H9 (cell line): Measurements from ENCODE around the gene SBNO1. TPM values are rescaled to one million over a fixed set of nuclear protein-coding genes. Genes with fewer than 3 reads are reported as not detected.

Source experiments
- DNase-seq: peaks from one replicate; pipeline ENCODE4 v3.0.0-alpha.2; 2017
- H2AFZ ChIP-seq: one replicate; pipeline ENCODE4 v1.6.1; 2013; ENCODE audit warnings: mild to moderate bottlenecking, low read length, control low read depth, moderate library complexity
- H2AK5ac ChIP-seq: 2 replicates; pipeline ENCODE4 v1.6.1; 2013; ENCODE audit warnings: low read length, control low read depth, mixed read lengths; ENCODE audit not compliant: insufficient read length
- H2BK120ac ChIP-seq: one replicate; pipeline ENCODE4 v1.6.1; 2013; ENCODE audit warnings: low read depth, mild to moderate bottlenecking, low read length, control low read depth, inconsistent platforms; ENCODE audit not compliant: poor library complexity, severe bottlenecking
- H2BK12ac ChIP-seq: 2 replicates; pipeline ENCODE4 v1.6.1; 2013; ENCODE audit warnings: low read length, control low read depth, mixed read lengths, low read depth; ENCODE audit not compliant: insufficient read length
- H2BK15ac ChIP-seq: 2 replicates; pipeline ENCODE4 v1.6.1; 2013; ENCODE audit warnings: low read depth, low read length, control low read depth
- H2BK20ac ChIP-seq: one replicate; pipeline ENCODE4 v1.6.1; 2013; ENCODE audit warnings: low read depth, mild to moderate bottlenecking, low read length, control low read depth, inconsistent platforms; ENCODE audit not compliant: poor library complexity, severe bottlenecking
- H2BK5ac ChIP-seq: 2 replicates; pipeline ENCODE4 v1.6.1; 2013; ENCODE audit warnings: low read length, control low read depth, mixed read lengths; ENCODE audit not compliant: insufficient read length
- H3K14ac ChIP-seq: 2 replicates; pipeline ENCODE4 v1.6.1; 2013; ENCODE audit warnings: low read length, control low read depth; ENCODE audit not compliant: insufficient read depth
- H3K18ac ChIP-seq: 2 replicates; pipeline ENCODE4 v1.6.1; 2013; ENCODE audit warnings: low read depth, mild to moderate bottlenecking, mixed read lengths, low read length, control low read depth; ENCODE audit not compliant: insufficient read length
- H3K23ac ChIP-seq: 2 replicates; pipeline ENCODE4 v1.6.1; 2013; ENCODE audit warnings: low read length, control low read depth, mixed read lengths, low read depth; ENCODE audit not compliant: insufficient read length
- H3K23me2 ChIP-seq: 2 replicates; pipeline ENCODE4 v1.6.1; 2013; ENCODE audit warnings: low read depth, mild to moderate bottlenecking, mixed read lengths, low read length, control low read depth; ENCODE audit not compliant: insufficient read length, poor library complexity, severe bottlenecking
- H3K27ac ChIP-seq: 2 replicates; pipeline ENCODE4 v1.5.1; 2013; ENCODE audit warnings: low read length, control low read depth, mixed read lengths, low read depth; ENCODE audit not compliant: insufficient read length
- H3K27me3 ChIP-seq: 2 replicates; pipeline ENCODE4 v1.6.1; 2013; ENCODE audit warnings: low read length, control low read depth, inconsistent platforms; ENCODE audit not compliant: insufficient read depth
- H3K4ac ChIP-seq: 2 replicates; pipeline ENCODE4 v1.6.1; 2013; ENCODE audit warnings: low read depth, mild to moderate bottlenecking, control low read depth, inconsistent platforms, low read length, moderate library complexity
- H3K4me1 ChIP-seq: 2 replicates; pipeline ENCODE4 v1.6.1; 2013; ENCODE audit warnings: low read length, control low read depth, inconsistent platforms; ENCODE audit not compliant: insufficient read depth
- H3K4me2 ChIP-seq: 2 replicates; pipeline ENCODE4 v1.6.1; 2013; ENCODE audit warnings: low read length, control low read depth, mixed read lengths; ENCODE audit not compliant: insufficient read length, insufficient read depth
- H3K56ac ChIP-seq: 2 replicates; pipeline ENCODE4 v1.6.1; 2013; ENCODE audit warnings: low read depth, mild to moderate bottlenecking, mixed read lengths, low read length, control low read depth; ENCODE audit not compliant: insufficient read length
- H3K79me1 ChIP-seq: 2 replicates; pipeline ENCODE4 v1.6.1; 2013; ENCODE audit warnings: low read depth, mild to moderate bottlenecking, moderate library complexity, low read length, control low read depth, inconsistent platforms; ENCODE audit not compliant: insufficient read depth, poor library complexity, severe bottlenecking
- H3K79me2 ChIP-seq: 2 replicates; pipeline ENCODE4 v1.6.1; 2013; ENCODE audit warnings: low read length, control low read depth, inconsistent platforms; ENCODE audit not compliant: insufficient read depth
- H3K9ac ChIP-seq: 2 replicates; pipeline ENCODE4 v1.6.1; 2013; ENCODE audit warnings: low read length, control low read depth, mixed read lengths; ENCODE audit not compliant: insufficient read length; ENCODE audit errors: extremely low read depth
- H3K9me3 ChIP-seq: one replicate; pipeline ENCODE4 v1.6.1; 2013; ENCODE audit warnings: low read depth, low read length, inconsistent platforms; ENCODE audit not compliant: control insufficient read depth
- H3T11ph ChIP-seq: one replicate; pipeline ENCODE4 v1.6.1; 2013; ENCODE audit warnings: mild to moderate bottlenecking, low read length, control low read depth, inconsistent platforms
- H4K20me1 ChIP-seq: one replicate; pipeline ENCODE4 v1.6.1; 2013; ENCODE audit not compliant: control insufficient read depth, insufficient read length, insufficient read depth
- H4K5ac ChIP-seq: 2 replicates; pipeline ENCODE4 v1.6.1; 2013; ENCODE audit warnings: low read depth, mild to moderate bottlenecking, mixed read lengths, low read length, control low read depth; ENCODE audit not compliant: insufficient read length
- H4K8ac ChIP-seq: replicated peaks from 2 replicates; pipeline ENCODE4 v1.6.1; 2013; ENCODE audit warnings: low read length, control low read depth, mixed read lengths, low read depth; ENCODE audit not compliant: insufficient read length
- H4K91ac ChIP-seq: 2 replicates; pipeline ENCODE4 v1.6.1; 2013; ENCODE audit warnings: low read depth, mild to moderate bottlenecking, moderate library complexity, mixed read lengths, low read length, control low read depth; ENCODE audit not compliant: insufficient read length
- H3K27ac Mint-ChIP-seq, 3 experiments: 2 replicates in 2 of 3; 3 replicates in 1 of 3; pipeline ENCODE4 v1.8.0; 2020 to 2021; ENCODE audit warnings: mixed read lengths in 3 of 3, mild to moderate bottlenecking in 1 of 3, moderate library complexity in 1 of 3
- H3K27me3 Mint-ChIP-seq: 2 replicates; pipeline ENCODE4 v1.8.0; 2021; ENCODE audit warnings: low read depth, mild to moderate bottlenecking, moderate library complexity, mixed read lengths
- H3K36me3 Mint-ChIP-seq, 3 experiments: 2 replicates in 2 of 3; 3 replicates in 1 of 3; pipeline ENCODE4 v1.8.0; 2020 to 2021; ENCODE audit warnings: low read depth in 3 of 3, mixed read lengths in 3 of 3; ENCODE audit not compliant: insufficient read depth in 1 of 3
- H3K4me1 Mint-ChIP-seq, 2 experiments: 2 replicates each; pipeline ENCODE4 v1.8.0; 2020; ENCODE audit warnings: mixed read lengths in 2 of 2
- H3K4me3 Mint-ChIP-seq, 2 experiments: 2 replicates in 1 of 2; 3 replicates in 1 of 2; pipeline ENCODE4 v1.8.0; 2020 to 2021; ENCODE audit warnings: mild to moderate bottlenecking in 2 of 2, mixed read lengths in 2 of 2, moderate library complexity in 1 of 2
- H3K9me3 Mint-ChIP-seq, 2 experiments: 2 replicates in 1 of 2; 3 replicates in 1 of 2; pipeline ENCODE4 v1.8.0; 2020; ENCODE audit warnings: mild to moderate bottlenecking in 2 of 2, mixed read lengths in 2 of 2, moderate library complexity in 1 of 2
- WGBS: extraction: QIAGEN DNeasy Blood & Tissue Kit; methylation state at CpG from one replicate; pipeline ENCODE4 v1.1.7; 2013; ENCODE audit warnings: missing lambda C conversion rate, low lambda C conversion rate, mixed read lengths; ENCODE audit not compliant: insufficient read length; ENCODE audit errors: extremely low coverage; 5-methylcytosine and 5-hydroxymethylcytosine counted together
- total RNA-seq: library from RNA; stranded (reverse); gene quantifications from 2 replicates; pipeline ENCODE4 v1.2.1, GENCODE V29; 2021
- TF ChIP-seq, protein P1 (sequence below): fragments of 200-600 bp; sonication (generic); conservative IDR thresholded peaks from 3 replicates; pipeline ENCODE4 v1.8.0; 2021; ENCODE audit warnings: antibody characterized with exemption, mild to moderate bottlenecking

SBNO1 gene
- total RNA-seq, 1 experiment from 2014 or later, result 47.5 TPM

DNA sequence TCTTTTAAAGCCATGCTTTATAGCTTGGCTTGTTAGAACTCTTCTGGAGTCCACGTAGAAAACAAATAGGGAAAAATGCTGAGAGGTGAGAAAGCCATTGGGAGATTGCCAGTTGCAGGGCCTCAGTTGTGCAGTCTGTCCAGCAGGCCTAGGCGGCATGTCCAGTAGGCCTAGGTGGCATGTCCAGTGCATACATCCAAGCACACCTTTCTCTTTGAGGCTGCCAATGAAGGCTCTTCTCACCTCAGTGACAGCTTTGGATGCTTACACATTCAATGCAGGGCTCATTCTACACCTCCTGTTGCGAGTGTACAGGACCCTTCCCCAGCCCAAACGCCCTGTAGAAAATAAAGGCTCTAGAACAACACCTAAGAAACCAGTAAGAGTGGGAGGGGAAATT lies 106.1 kb downstream of the SBNO1 start:
- H3K79me2 ChIP-seq, result no peaks in the 10 kb centered on the region
- H3K4me3 Mint-ChIP-seq, result no peak overlapping the region

More for the DNA sequence above, 106.1 kb downstream of the SBNO1 start:
- no peak overlapping the region for H3K18ac ChIP-seq
- H4K5ac ChIP-seq, result no peak overlapping the region
- no peak overlapping the region for H4K8ac ChIP-seq
- no peak overlapping the region for H3K14ac ChIP-seq
- no peak overlapping the region for H2BK15ac ChIP-seq
- WGBS, result no CpG with 5 or more reads among the region's 4 CpGs
- peaks cover 2% of the 10 kb centered on the region; the same call in 1 of the 2 replicates for H3K4me1 ChIP-seq
- H4K20me1 ChIP-seq, result no peaks in the 10 kb centered on the region
- H4K91ac ChIP-seq, result no peak overlapping the region
- TF ChIP-seq, protein P1, sequence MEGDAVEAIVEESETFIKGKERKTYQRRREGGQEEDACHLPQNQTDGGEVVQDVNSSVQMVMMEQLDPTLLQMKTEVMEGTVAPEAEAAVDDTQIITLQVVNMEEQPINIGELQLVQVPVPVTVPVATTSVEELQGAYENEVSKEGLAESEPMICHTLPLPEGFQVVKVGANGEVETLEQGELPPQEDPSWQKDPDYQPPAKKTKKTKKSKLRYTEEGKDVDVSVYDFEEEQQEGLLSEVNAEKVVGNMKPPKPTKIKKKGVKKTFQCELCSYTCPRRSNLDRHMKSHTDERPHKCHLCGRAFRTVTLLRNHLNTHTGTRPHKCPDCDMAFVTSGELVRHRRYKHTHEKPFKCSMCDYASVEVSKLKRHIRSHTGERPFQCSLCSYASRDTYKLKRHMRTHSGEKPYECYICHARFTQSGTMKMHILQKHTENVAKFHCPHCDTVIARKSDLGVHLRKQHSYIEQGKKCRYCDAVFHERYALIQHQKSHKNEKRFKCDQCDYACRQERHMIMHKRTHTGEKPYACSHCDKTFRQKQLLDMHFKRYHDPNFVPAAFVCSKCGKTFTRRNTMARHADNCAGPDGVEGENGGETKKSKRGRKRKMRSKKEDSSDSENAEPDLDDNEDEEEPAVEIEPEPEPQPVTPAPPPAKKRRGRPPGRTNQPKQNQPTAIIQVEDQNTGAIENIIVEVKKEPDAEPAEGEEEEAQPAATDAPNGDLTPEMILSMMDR, result no peak
- Mint-ChIP-seq H3K4me1 (peaks cover 35 to 40% of the 10 kb centered on the region in 2 experiments), H3K27me3 (no peaks in the 10 kb centered on the region), H3K27ac (peak overlapping the region in 1 of 3 experiments; percentile 84; a peak in 2 of 7 replicates), H3K9me3 (peaks cover 0 to 9% of the 10 kb centered on the region in 2 experiments; a peak in 1 of 5 replicates), H3K36me3 (peaks cover 49 to 97% (median 94%) of the 10 kb centered on the region in 3 experiments)
- H3K27ac ChIP-seq, result no peak overlapping the region
- H2BK20ac ChIP-seq, result no peak overlapping the region
- H2BK5ac ChIP-seq, result no peak overlapping the region
- H2BK120ac ChIP-seq, result no peak overlapping the region
- no peak overlapping the region for H3K4me2 ChIP-seq
- no peaks in the 10 kb centered on the region for H3K9me3 ChIP-seq
- no peaks in the 10 kb centered on the region for H3K27me3 ChIP-seq
- no peak overlapping the region for H2BK12ac ChIP-seq
- H3K56ac ChIP-seq, result no peak overlapping the region
- H3K9ac ChIP-seq, result no peak overlapping the region
- H3K23ac ChIP-seq, result no peak overlapping the region
- H3K79me1 ChIP-seq, result no peaks in the 10 kb centered on the region
- H2AK5ac ChIP-seq, result no peak overlapping the region
- DNase-seq, result no peak
- no peak overlapping the region for H3K4ac ChIP-seq
- H2AFZ ChIP-seq, result no peak overlapping the region
- H3K23me2 ChIP-seq, result no peaks in the 10 kb centered on the region
- no peak overlapping the region for H3T11ph ChIP-seq
